Esophagus (tissue), 2 donors: ENCODE data around the gene PRKCI. TPM values are rescaled to one million over a fixed set of nuclear protein-coding genes. Genes with fewer than 3 reads are reported as not detected.
A peak's percentile ranks its signal among the peaks of the same experiment; 100 is the strongest.
"Not testable (repeated sequence)": the region's sequence is repeated elsewhere in the genome, so short reads cannot be mapped to it uniquely, and the experiment has no call there.

Experiments used
- H3K27ac ChIP-seq, 2 donors: one replicate each; pipeline ENCODE4 v1.5.1; 2013; ENCODE audit warnings: low read depth in 2 of 2, mild to moderate bottlenecking in 2 of 2, inconsistent platforms in 1 of 2, low read length in 1 of 2, moderate library complexity in 1 of 2
- H3K27me3 ChIP-seq, 2 donors: one replicate each; pipeline ENCODE4 v1.6.1; 2013; ENCODE audit warnings: low read length in 2 of 2, control low read depth in 1 of 2, mild to moderate bottlenecking in 1 of 2; ENCODE audit not compliant: insufficient read depth in 2 of 2, control insufficient read depth in 1 of 2
- H3K36me3 ChIP-seq, 2 donors: one replicate each; pipeline ENCODE4 v1.6.1; 2013; ENCODE audit warnings: low read length in 1 of 2; ENCODE audit not compliant: control insufficient read depth in 2 of 2, insufficient read depth in 2 of 2
- H3K4me1 ChIP-seq, 2 donors: one replicate each; pipeline ENCODE4 v1.6.1; 2013; ENCODE audit warnings: low read length in 1 of 2; ENCODE audit not compliant: control insufficient read depth in 2 of 2, insufficient read depth in 2 of 2
- H3K4me3 ChIP-seq, 2 donors: one replicate each; pipeline ENCODE4 v1.5.1; 2013; ENCODE audit warnings: low read length in 2 of 2, mild to moderate bottlenecking in 2 of 2, low read depth in 1 of 2, moderate library complexity in 1 of 2
- H3K9me3 ChIP-seq, 2 donors: one replicate each; pipeline ENCODE4 v1.6.1; 2013; ENCODE audit warnings: mild to moderate bottlenecking in 2 of 2, low read depth in 1 of 2, low read length in 1 of 2, moderate library complexity in 1 of 2; ENCODE audit not compliant: control insufficient read depth in 2 of 2, insufficient read depth in 1 of 2
- WGBS, 2 donors: extraction: QIAGEN DNeasy Blood & Tissue Kit; methylation state at CpG; one replicate each; pipeline ENCODE4 v1.1.7; 2013; 5-methylcytosine and 5-hydroxymethylcytosine counted together
- polyA plus RNA-seq, 2 donors: library from polyadenylated mRNA; stranded (reverse); fragments of 200-250 nt; gene quantifications; one replicate each; pipeline ENCODE4 v1.2.3, GENCODE V29; 2013
- donor health status: healthy with polysubstance abuse.
- donor health status: Bipolar disorder and iron deficiency.

The PRKCI gene
- polyA plus RNA-seq, 2 donors: 12.9 to 15.1 TPM

DNA sequence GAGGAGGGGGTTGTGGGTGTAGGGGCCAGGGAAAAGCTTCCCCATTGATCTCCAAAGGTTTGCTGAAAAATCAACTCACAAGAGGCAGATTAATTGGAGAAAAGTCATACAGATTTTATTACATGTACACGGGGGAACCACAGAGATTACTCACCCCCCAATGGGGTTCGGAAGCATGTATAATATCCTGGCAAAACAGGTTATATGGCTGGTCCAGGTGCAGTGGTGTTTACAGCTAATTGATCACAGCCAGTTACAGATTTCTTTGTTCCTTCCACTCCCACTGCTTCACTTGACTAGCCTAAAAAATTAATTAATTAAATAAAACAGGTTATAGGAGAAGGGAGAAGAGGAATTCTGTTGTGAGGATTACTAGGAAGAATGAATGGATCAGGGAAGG, 22.4 kb downstream of the PRKCI start:
- Histone ChIP-seq H3K27me3 (no peaks in the 10 kb centered on the region), H3K36me3 (peaks cover 0 to 4% of the 10 kb centered on the region in 2 donors), H3K27ac (no peak overlapping the region), H3K4me1 (no peaks in the 10 kb centered on the region), H3K4me3 (no peak overlapping the region), H3K9me3 (no peaks in the 10 kb centered on the region)
- 43 to 59% methylated on average over 2 of the region's 2 CpGs for WGBS, 2 donors

DNA sequence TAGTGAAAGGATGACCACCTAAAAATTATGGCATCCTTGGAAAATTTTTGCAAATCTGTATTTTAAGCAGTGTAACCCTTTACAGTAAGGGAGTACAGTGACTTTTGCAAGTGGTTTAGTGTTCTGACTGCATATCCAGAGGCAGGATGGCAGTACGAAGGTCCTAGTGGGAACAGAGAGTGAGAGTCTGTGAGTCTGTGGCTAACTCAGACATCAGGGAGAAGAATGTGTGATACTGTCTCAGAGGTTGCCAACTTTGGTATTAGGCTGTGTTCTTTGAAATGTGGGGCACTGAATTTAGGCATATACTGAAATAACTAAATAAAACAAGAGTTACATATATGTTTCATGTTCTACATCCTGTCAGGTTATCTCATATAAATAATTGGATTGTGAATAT, 25.7 kb downstream of the PRKCI start:
- Histone ChIP-seq H3K9me3 (no peaks in the 10 kb centered on the region), H3K27me3 (no peaks in the 10 kb centered on the region), H3K27ac (peak overlapping the region in 1 of 2 donors; percentile 41), H3K4me1 (no peaks in the 10 kb centered on the region), H3K36me3 (peaks cover 0 to 2% of the 10 kb centered on the region in 2 donors), H3K4me3 (no peak overlapping the region)
- 92 to 100% methylated on average over 1 of the region's 1 CpG for WGBS, 2 donors

DNA sequence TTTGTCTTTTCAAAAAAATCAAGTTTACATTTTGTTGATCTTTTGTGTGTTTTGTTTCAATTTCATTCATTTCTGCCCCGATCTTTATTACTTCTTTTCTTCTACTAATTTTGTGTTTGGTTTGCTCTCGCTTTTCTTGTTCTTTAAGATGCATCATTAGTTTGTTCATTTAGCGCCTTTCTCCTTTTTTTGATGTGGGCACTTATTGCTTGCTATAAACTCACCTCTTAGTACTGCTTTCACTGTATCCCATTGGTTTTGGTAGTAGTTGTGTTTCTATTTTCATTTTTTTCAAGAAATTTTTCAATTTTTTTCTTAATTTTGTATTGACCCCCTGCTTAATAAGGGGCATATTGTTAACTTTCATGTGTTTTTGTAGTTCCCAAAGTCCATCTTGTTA, 34.4 kb downstream of the PRKCI start:
- Histone ChIP-seq H3K9me3 (no peaks in the 10 kb centered on the region), H3K36me3 (peaks cover 0 to 6% of the 10 kb centered on the region in 2 donors), H3K27me3 (no peaks in the 10 kb centered on the region), H3K27ac (no peak overlapping the region), H3K4me1 (peaks cover 0 to 2% of the 10 kb centered on the region in 2 donors), H3K4me3 (no peak overlapping the region)
- 93 to 95% methylated on average over 3 of the region's 3 CpGs for WGBS, 2 donors

DNA sequence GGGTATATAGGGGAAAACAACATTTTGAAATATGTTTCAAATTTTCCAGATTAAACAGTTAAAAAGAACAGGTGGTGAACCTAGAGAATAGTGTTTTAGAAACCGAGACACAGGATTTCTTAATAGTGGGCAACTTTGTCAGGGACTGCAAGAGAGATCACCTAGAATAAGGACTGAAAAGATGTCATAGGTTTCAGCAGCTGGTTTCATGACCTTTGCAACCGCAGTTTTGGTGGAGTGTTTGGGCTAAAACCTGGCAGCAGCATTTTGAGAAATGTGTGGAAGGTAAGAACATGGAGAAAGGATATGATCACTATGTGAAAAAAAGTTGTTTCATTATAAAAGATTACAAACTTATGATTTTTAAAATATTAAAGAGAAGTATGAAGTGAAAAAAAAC, 34.9 kb downstream of the PRKCI start:
- Histone ChIP-seq H3K36me3 (peaks cover 0 to 6% of the 10 kb centered on the region in 2 donors), H3K9me3 (no peaks in the 10 kb centered on the region), H3K27ac (no peak overlapping the region), H3K27me3 (no peaks in the 10 kb centered on the region), H3K4me1 (peaks cover 0 to 2% of the 10 kb centered on the region in 2 donors), H3K4me3 (no peak overlapping the region)
- 97% methylated on average over 2 of the region's 2 CpGs for WGBS, 2 donors

DNA sequence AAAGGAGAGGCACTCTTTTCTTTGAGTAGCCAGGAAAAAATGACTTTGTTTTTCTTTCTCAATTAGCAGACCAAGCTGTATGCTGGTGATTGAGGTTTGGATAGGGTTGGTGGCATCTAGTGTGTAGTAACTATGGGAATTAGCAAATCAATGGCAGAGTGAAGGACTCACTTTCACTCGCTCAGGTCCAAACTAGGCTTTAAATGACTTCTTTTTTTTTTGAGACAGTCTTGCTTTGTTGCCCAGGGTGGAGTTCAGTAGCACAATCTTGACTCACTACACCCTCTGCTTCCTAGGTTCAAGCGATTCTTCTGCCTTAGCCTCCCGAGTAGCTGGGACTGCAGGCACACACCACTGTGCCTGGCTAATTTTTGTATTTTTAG, 35.9 kb downstream of the PRKCI start:
- Histone ChIP-seq H3K27me3 (no peaks in the 10 kb centered on the region), H3K27ac (peak overlapping the region in 1 of 2 donors; percentile 53), H3K9me3 (no peaks in the 10 kb centered on the region), H3K4me1 (peaks cover 0 to 2% of the 10 kb centered on the region in 2 donors), H3K36me3 (peaks cover 0 to 6% of the 10 kb centered on the region in 2 donors), H3K4me3 (no peak overlapping the region)
- 88 to 93% methylated on average over 3 of the region's 3 CpGs for WGBS, 2 donors

DNA sequence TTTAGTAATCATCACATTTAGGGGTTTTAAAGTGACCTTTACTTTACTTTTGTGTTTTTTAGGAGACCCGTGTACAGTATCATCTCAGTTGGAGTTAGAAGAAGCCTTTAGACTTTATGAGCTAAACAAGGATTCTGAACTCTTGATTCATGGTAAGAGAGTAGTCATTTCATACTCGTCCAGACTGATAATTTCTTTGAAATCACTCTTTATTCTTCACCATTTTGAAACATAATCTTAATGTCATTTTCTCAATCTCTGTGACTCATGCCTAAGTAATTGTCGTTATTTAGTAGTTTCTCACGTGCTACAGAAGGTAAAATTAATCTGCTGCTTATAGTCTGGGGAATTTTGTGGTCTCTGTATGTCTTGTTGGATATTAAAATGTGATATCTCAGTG, 37.7 kb downstream of the PRKCI start:
- Histone ChIP-seq H3K4me1 (peaks cover 0 to 2% of the 10 kb centered on the region in 2 donors), H3K27me3 (no peaks in the 10 kb centered on the region), H3K36me3 (peaks cover 0 to 8% of the 10 kb centered on the region in 2 donors), H3K4me3 (no peak overlapping the region), H3K27ac (no peak overlapping the region), H3K9me3 (no peaks in the 10 kb centered on the region)
- 70 to 74% methylated on average over 4 of the region's 4 CpGs for WGBS, 2 donors

DNA sequence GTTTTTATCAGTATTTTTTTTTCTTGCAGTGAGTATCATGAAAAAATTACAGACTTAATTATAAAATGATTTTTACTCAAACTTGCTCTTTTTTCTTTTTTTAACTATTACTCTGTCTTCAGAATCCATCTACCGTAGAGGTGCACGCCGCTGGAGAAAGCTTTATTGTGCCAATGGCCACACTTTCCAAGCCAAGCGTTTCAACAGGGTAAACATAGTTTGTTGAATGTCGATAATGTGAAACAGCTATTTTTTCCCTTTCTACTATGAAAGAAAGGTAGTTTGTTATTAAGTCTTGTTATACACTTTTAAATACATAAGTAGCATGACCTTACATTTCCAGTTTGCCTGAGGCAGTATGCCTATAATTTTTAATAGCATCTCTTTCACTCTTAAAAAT, 45.6 kb downstream of the PRKCI start:
- H3K36me3 ChIP-seq: peaks cover 2 to 4% of the 10 kb centered on the region in 2 donors
- no peaks in the 10 kb centered on the region for H3K9me3 ChIP-seq
- WGBS, 2 donors: 90 to 94% methylated on average over 5 of the region's 5 CpGs
- no peaks in the 10 kb centered on the region for H3K27me3 ChIP-seq
- no peak overlapping the region for H3K4me3 ChIP-seq
- no peak overlapping the region for H3K27ac ChIP-seq
- H3K4me1 ChIP-seq: no peaks in the 10 kb centered on the region

DNA sequence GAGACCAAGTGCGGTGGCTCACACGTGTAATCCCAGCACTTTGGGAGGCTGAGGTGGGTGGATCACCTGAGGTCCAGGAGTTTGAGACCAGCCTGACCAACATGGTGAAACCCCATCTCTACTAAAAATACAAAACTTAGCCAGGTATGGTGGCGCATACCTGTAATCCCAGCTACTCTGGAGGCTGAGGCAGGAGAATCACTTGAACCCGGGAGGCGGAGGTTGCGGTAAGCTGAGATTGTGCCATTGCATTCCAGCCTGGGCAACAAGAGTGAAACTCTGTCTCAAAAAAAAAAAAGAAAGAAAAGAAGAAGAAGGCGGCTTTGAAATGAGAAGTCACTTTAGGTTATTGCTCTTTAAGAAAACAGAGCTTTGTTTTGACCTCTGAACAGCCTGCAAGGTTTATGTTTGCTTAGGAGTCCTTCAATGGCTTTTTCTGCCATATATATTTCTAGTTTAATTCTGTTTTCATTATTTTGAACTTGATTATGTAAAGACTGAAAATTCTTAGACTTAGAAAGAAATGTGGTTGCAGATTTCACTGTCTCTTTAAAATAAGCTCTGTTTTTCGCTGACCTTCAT, 47.5 kb downstream of the PRKCI start:
- H3K36me3 ChIP-seq, H3K27me3 ChIP-seq, H3K4me1 ChIP-seq, H3K9me3 ChIP-seq, H3K4me3 ChIP-seq, H3K27ac ChIP-seq: not testable (repeated sequence)
- 94 to 97% methylated on average over 8 of the region's 8 CpGs for WGBS, 2 donors

DNA sequence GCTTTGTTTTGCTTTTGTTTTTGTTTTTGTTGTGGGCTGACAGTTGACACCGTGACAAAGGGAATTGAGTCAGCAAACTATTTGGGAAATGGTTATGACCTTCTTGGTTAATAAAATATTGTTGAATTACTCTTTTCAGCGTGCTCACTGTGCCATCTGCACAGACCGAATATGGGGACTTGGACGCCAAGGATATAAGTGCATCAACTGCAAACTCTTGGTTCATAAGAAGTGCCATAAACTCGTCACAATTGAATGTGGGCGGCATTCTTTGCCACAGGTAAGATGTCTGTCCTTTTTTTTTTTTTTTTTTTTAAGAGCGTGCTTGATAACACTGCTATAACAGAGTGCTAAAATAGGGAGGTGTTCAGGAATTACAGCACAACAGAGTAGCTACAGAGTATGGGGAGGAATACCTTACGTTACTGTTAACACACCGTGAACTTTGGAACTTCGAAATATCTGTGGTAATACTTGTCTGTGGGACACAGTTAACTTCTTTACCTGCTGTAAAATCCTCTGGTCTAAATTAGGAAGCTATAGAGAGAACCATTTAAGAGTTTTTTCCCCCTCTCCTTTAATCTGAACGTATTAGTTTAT, 48.2 kb downstream of the PRKCI start:
- WGBS, 2 donors: 84 to 91% methylated on average over 11 of the region's 11 CpGs
- Histone ChIP-seq H3K4me3 (no peak overlapping the region), H3K9me3 (no peaks in the 10 kb centered on the region), H3K27me3 (no peaks in the 10 kb centered on the region), H3K36me3 (peaks cover 2 to 4% of the 10 kb centered on the region in 2 donors), H3K4me1 (no peaks in the 10 kb centered on the region), H3K27ac (no peak overlapping the region)

DNA sequence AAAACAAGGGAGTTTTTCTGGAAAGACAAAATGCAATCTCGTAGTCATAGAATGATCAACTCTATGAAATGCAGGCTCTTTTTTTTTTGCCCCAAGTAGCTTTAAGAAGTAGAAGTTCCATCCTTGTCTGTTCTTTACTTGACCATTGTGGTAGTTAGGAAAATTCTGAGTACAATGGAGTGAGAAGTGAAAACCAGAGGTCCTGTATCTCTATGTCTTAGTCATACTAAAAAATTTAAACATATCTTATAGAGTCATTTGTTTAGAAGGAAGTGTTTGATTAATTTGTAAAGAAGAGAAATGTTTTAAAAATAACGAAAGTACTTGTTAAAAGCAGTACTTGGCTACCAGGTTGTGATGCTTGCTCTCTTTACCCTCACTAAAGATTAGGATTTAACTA, 52.4 kb downstream of the PRKCI start:
- Histone ChIP-seq H3K4me1 (no peaks in the 10 kb centered on the region), H3K27ac (no peak overlapping the region), H3K9me3 (no peaks in the 10 kb centered on the region), H3K27me3 (no peaks in the 10 kb centered on the region), H3K4me3 (no peak overlapping the region), H3K36me3 (peaks cover 2% of the 10 kb centered on the region in 2 donors)
- WGBS, 2 donors: 86 to 91% methylated on average over 2 of the region's 2 CpGs
